MM.1S (cell line): ENCODE measurements around the gene PRKD3.

Experiments
- DNase-seq: peaks from one replicate; pipeline ENCODE4 v3.0.0-alpha.2; 2015
- H2AFZ ChIP-seq: fragments of 300-600 bp; sonication (generic); 2 replicates; pipeline ENCODE4 v1.6.0; 2016; ENCODE audit warnings: antibody characterized with exemption, low read length
- H3F3A ChIP-seq: fragments of 300-600 bp; sonication (generic); 2 replicates; pipeline ENCODE4 v1.6.1; 2016; ENCODE audit warnings: mild to moderate bottlenecking, antibody characterized with exemption, low read length, moderate library complexity, mixed read lengths; ENCODE audit not compliant: insufficient read depth
- H3K27ac ChIP-seq: fragments of 300-600 bp; sonication (generic); 2 replicates; pipeline ENCODE4 v1.5.1; 2016; ENCODE audit warnings: mild to moderate bottlenecking, low read length
- H3K27me3 ChIP-seq: fragments of 300-600 bp; sonication (generic); replicated peaks from 2 replicates; pipeline ENCODE4 v1.6.0; 2016; ENCODE audit warnings: low read length; ENCODE audit not compliant: insufficient read depth
- H3K36me3 ChIP-seq: fragments of 300-600 bp; sonication (generic); replicated peaks from 2 replicates; pipeline ENCODE4 v1.6.1; 2016; ENCODE audit warnings: mild to moderate bottlenecking, low read length, mixed read lengths; ENCODE audit not compliant: insufficient read depth
- H3K4me1 ChIP-seq: fragments of 300-600 bp; sonication (generic); 2 replicates; pipeline ENCODE4 v1.6.1; 2016; ENCODE audit warnings: low read length, mixed read lengths
- H3K4me2 ChIP-seq: fragments of 300-600 bp; sonication (generic); 2 replicates; pipeline ENCODE4 v1.6.0; 2016; ENCODE audit warnings: low read depth, low read length
- H3K4me3 ChIP-seq: fragments of 300-600 bp; sonication (generic); 2 replicates; pipeline ENCODE4 v1.5.1; 2016; ENCODE audit warnings: low read length, mixed read lengths
- H3K79me2 ChIP-seq: fragments of 300-600 bp; sonication (generic); 2 replicates; pipeline ENCODE4 v1.6.1; 2016; ENCODE audit warnings: mixed run types, low read length, mixed read lengths
- H3K9ac ChIP-seq: fragments of 300-600 bp; sonication (generic); 2 replicates; pipeline ENCODE4 v1.6.1; 2016; ENCODE audit warnings: low read length, mixed read lengths
- H3K9me2 ChIP-seq: fragments of 300-600 bp; sonication (generic); replicated peaks from 2 replicates; pipeline ENCODE4 v1.6.1; 2016; ENCODE audit warnings: mild to moderate bottlenecking, low read length, mixed read lengths; ENCODE audit not compliant: insufficient read depth
- H3K9me3 ChIP-seq: fragments of 300-600 bp; sonication (generic); replicated peaks from 2 replicates; pipeline ENCODE4 v1.6.1; 2016; ENCODE audit warnings: mild to moderate bottlenecking, low read length, mixed read lengths; ENCODE audit not compliant: insufficient read depth
- H4K20me1 ChIP-seq: fragments of 300-600 bp; sonication (generic); 2 replicates; pipeline ENCODE4 v1.6.1; 2016; ENCODE audit warnings: mild to moderate bottlenecking, low read length, moderate library complexity, mixed read lengths; ENCODE audit not compliant: insufficient read depth
- CTCF ChIP-seq: fragments of 300-600 bp; sonication (generic); IDR thresholded peaks from 2 replicates; pipeline ENCODE4 v1.5.1; 2016; ENCODE audit warnings: antibody characterized with exemption, low read length, mixed read lengths
- EZH2 ChIP-seq: fragments of 300-600 bp; sonication (generic); optimal IDR thresholded peaks from 2 replicates; pipeline ENCODE3; 2017; ENCODE audit warnings: low read depth, mild to moderate bottlenecking, antibody characterized with exemption, low read length, mixed read lengths
- EZH2phosphoT487 ChIP-seq: fragments of 300-600 bp; sonication (generic); IDR thresholded peaks from 2 replicates; pipeline ENCODE4 v1.6.1; 2018; ENCODE audit warnings: antibody characterized with exemption, low read length

PRKD3 gene

GRCh38 chr2:37364351-37364750 is 39.7 kb upstream of the PRKD3 start:
- H3F3A ChIP-seq, result peaks cover 13% of the 10 kb centered on the region
- no peak overlapping the region for H2AFZ ChIP-seq

DNA sequence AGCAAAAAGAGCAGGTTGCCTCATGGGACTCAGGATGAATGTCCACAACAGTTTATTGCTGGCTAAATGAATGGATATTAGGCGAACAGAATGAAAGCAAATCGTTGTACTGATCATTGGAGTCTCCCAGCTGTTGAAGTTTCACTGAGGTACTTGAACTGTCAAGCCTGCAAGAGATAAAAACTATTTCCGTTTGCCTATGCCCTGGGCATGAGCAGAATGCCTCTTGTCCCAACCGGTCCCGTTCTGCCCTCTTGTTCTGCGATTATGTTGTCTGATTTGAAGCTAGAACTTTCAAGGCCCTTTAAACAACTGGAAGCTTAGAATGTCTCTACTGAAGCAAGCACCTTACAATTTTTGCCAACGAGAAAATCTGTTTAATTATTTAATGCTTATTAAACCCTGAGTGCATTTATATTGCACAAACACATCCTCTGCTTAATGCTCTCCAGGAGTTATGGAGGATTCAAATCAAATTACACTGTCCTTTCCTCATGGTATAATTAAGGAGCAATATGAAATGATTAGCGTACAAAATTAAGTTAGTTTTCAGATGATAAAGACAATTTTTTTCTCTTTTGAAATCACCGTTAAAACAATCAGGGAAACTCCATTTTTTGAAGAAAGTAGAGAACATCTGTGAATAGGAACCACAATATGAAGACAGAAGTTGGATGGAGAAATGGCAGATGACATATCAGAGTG is 37.5 kb upstream of the PRKD3 start:
- peaks cover 32% of the 10 kb centered on the region for H3F3A ChIP-seq
- H4K20me1 ChIP-seq, result no peaks in the 10 kb centered on the region

More at GRCh38 chr2:37364351-37364750, 39.7 kb upstream of the PRKD3 start:
- Histone ChIP-seq H3K9ac (no peak overlapping the region), H3K36me3 (peaks cover 14% of the 10 kb centered on the region), H3K4me2 (no peak overlapping the region), H3K9me2 (no peaks in the 10 kb centered on the region), H3K4me3 (no peak overlapping the region), H4K20me1 (no peaks in the 10 kb centered on the region), H3K79me2 (peaks cover 95% of the 10 kb centered on the region), H3K9me3 (no peaks in the 10 kb centered on the region), H3K27me3 (no peaks in the 10 kb centered on the region), H3K4me1 (peaks cover 58% of the 10 kb centered on the region), H3K27ac (no peak overlapping the region)
- no peak for TF ChIP-seq EZH2
- no peak for TF ChIP-seq CTCF
- TF ChIP-seq EZH2phosphoT487, result no peak
- no peak for DNase-seq

DNA sequence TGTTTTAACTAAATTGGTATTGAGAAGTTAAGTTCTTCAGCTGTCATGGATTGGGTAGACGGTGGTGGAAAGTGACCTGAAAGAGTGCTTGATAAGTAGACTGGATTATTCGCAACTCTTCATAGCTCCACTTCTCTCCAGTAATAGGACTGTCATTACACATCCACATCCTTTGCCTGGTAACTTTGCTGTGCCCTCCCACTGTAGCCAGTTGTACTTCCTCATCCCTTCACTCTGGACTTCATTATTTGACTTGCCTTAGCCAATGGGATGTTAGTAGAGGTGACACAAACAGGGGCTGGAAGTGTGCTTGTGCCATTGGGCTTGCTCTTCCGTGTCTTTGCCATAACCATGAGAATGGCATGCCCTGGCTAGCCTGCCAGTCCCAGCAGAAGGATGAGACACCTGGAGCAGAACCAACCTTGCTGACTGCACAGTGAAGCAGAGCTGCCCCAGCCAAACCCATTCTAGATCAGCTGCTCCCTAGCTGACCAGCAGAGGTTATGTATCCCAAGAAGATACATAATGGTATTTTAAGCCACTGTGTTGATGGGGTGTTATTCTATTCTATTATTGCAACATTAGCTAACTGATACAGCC is 36.7 kb upstream of the PRKD3 start:
- H3K4me2 ChIP-seq, result no peak overlapping the region
- no peak overlapping the region for H3K4me3 ChIP-seq
- no peak overlapping the region for H3K9ac ChIP-seq
- no peak overlapping the region for H2AFZ ChIP-seq
- DNase-seq, result no peak
- H3K36me3 ChIP-seq, result peaks cover 11% of the 10 kb centered on the region
- peaks cover 38% of the 10 kb centered on the region for H3F3A ChIP-seq
- H3K27ac ChIP-seq, result no peak overlapping the region
- H3K4me1 ChIP-seq, result peaks cover 77% of the 10 kb centered on the region
- H3K27me3 ChIP-seq, result no peaks in the 10 kb centered on the region
- no peaks in the 10 kb centered on the region for H3K9me3 ChIP-seq
- no peaks in the 10 kb centered on the region for H3K9me2 ChIP-seq
- peaks cover 95% of the 10 kb centered on the region for H3K79me2 ChIP-seq
- H4K20me1 ChIP-seq, result no peaks in the 10 kb centered on the region
- TF ChIP-seq EZH2phosphoT487 (no peak), CTCF (no peak), EZH2 (no peak)

More for the DNA sequence above, 37.5 kb upstream of the PRKD3 start:
- no peak overlapping the region for H3K27ac ChIP-seq
- H3K9me3 ChIP-seq, result no peaks in the 10 kb centered on the region
- H3K9me2 ChIP-seq, result no peaks in the 10 kb centered on the region
- DNase-seq, result no peak
- no peak overlapping the region for H2AFZ ChIP-seq
- H3K79me2 ChIP-seq, result peaks cover 95% of the 10 kb centered on the region
- peaks cover 12% of the 10 kb centered on the region for H3K36me3 ChIP-seq
- no peak overlapping the region for H3K9ac ChIP-seq
- no peaks in the 10 kb centered on the region for H3K27me3 ChIP-seq
- H3K4me1 ChIP-seq, result peaks cover 77% of the 10 kb centered on the region
- H3K4me2 ChIP-seq, result no peak overlapping the region
- no peak for TF ChIP-seq EZH2phosphoT487
- no peak for TF ChIP-seq EZH2
- no peak for TF ChIP-seq CTCF
- no peak overlapping the region for H3K4me3 ChIP-seq
